Transverse colon (tissue), 4 donors: ENCODE measurements around the gene MCM3AP.

Source experiments
- EP300 ChIP-seq: sonication (generic); formaldehyde crosslinking; IDR thresholded peaks from one replicate; pipeline ENCODE4 v1.6.1; 2017; ENCODE audit warnings: antibody characterized with exemption, low read depth
- POLR2AphosphoS5 ChIP-seq, 3 donors: sonication (generic); formaldehyde crosslinking; IDR thresholded peaks; one replicate each; pipeline ENCODE4 v1.6.1; 2016; ENCODE audit warnings: antibody characterized with exemption in 3 of 3
- TF ChIP-seq, protein P1 (sequence below), 5 experiments: fragments of 200-600 bp in 3 of 5; fragments of 450-650 bp in 2 of 5; sonication (generic) in 3 of 5; IDR thresholded peaks; 1 replicate in 2 of 5; 2 replicates in 3 of 5; pipeline ENCODE4 v1.5.1; 2016 to 2017; ENCODE audit warnings: antibody characterized with exemption in 5 of 5, inconsistent platforms in 3 of 5, mild to moderate bottlenecking in 2 of 5, moderate library complexity in 1 of 5

DNA sequence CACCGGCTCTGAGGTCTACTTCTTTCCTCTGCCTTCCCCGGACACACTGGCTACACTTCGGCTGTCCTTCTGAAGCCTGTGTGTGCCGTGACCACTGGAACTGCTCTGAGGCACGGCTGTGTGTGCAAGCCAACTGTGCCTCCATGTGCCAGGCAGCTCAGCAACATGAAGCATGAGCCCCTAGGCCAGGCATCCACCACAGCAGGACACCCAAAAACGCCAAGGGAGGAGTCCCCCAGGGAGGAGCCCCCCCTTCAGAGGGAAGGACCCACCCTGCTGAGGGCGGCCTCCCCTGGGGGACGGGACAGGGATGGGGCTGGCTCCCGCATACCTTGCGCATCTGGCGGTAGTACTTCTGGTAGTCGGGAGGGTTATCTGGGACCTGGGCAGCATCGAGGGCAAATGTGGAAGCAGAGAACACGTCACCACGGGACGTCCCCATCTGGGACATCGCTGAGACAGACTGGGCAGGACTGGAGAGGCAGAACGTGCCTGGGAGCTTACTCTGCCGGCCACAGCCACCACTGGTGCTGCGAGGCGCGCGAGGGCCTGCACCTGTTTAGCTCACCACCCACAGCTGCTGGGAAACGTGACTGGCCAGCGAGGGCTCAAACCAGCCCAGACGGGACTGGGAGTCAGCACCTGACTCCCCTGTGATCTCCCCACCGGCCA, 77.4 kb downstream of the MCM3AP start:
- TF ChIP-seq POLR2AphosphoS5 (IDR thresholded peaks at IDR 0.05) (no peak), EP300 (no peak)
- TF ChIP-seq, protein P1, sequence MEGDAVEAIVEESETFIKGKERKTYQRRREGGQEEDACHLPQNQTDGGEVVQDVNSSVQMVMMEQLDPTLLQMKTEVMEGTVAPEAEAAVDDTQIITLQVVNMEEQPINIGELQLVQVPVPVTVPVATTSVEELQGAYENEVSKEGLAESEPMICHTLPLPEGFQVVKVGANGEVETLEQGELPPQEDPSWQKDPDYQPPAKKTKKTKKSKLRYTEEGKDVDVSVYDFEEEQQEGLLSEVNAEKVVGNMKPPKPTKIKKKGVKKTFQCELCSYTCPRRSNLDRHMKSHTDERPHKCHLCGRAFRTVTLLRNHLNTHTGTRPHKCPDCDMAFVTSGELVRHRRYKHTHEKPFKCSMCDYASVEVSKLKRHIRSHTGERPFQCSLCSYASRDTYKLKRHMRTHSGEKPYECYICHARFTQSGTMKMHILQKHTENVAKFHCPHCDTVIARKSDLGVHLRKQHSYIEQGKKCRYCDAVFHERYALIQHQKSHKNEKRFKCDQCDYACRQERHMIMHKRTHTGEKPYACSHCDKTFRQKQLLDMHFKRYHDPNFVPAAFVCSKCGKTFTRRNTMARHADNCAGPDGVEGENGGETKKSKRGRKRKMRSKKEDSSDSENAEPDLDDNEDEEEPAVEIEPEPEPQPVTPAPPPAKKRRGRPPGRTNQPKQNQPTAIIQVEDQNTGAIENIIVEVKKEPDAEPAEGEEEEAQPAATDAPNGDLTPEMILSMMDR (IDR thresholded peaks at IDR 0.05): no peak
